CD1c-positive myeloid dendritic cell (primary cell): ENCODE results near the gene TAAR1.
"Not testable (repeated sequence)": the region's sequence is repeated elsewhere in the genome, so short reads cannot be mapped to it uniquely, and the experiment has no call there.

Source experiments
- DNase-seq: peaks from one replicate; pipeline ENCODE4 v3.0.0-alpha.2; 2016; ENCODE audit errors: extremely low spot score

The TAAR1 gene

DNA sequence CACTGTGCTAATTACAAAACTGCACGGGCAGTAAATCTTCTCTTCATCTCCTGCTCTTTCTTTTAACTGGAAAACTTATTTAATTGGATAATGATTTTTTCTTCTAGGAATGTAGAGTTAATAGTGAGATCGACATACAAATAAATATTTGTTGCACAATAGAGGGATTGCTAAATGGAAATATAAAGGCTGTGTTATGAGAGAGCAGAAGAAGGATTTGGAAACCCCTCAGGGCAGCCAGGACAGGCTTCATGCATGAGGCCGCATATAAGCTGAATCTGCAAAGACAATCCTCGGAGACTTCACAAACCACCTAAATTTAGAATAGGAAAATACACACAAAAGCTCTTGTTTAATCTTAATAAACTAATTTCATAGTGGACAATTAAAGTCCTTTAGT lies 2.9 kb upstream of the TAAR1 start:
- DNase-seq = no peak

GRCh38 chr6:132651062-132651461 lies 7.9 kb downstream of the TAAR1 start:
- DNase-seq = peak; percentile 71

DNA sequence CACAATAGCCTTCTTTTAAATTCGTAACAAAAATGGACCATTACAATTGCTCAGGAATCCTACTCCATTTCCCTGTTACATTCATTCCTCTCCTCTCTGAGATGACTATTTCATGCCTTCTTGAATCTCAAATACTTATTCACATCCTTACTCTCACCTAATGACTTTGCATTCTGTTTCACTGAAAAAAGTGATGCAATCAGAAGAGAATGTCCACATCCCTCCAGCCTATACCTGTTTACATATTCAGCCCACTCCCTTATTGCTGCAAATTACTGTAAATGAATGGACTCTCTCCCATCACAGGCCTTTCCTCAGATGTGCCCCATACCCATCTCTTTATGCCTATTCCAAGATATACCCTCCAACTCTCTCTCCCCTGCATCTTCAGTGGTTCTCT lies 8.6 kb downstream of the TAAR1 start:
- no peak for DNase-seq

GRCh38 chr6:132648828-132649227 lies 10.2 kb downstream of the TAAR1 start:
- DNase-seq = no peak

- DNase-seq = peak; percentile 10
Observed at GRCh38 chr6:132648356-132648755, 10.6 kb downstream of the TAAR1 start.

- DNase-seq = no peak
Observed at GRCh38 chr6:132643547-132643946, 15.4 kb downstream of the TAAR1 start.

GRCh38 chr6:132637135-132637534 lies 21.8 kb downstream of the TAAR1 start:
- DNase-seq = not testable (repeated sequence)

DNA sequence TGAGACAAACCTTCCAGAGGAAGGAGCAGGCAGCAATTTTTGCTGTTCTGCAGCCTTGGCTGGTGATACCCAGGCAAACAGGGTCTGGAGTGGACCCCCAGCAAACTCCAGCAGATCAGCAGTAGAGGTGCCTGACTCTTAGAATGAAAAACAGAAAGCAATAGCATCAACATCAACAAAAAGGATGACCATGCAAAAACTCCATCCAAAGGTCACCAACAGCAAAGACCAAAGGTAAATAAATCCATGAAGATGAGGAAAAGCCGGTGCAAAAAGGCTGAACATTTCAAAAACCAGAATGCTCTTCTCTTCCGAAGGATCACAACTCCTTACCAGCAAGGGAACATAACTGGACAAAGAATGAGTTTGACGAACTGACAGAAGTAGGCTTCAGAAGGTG lies 23.1 kb downstream of the TAAR1 start:
- not testable (repeated sequence) for DNase-seq

DNA sequence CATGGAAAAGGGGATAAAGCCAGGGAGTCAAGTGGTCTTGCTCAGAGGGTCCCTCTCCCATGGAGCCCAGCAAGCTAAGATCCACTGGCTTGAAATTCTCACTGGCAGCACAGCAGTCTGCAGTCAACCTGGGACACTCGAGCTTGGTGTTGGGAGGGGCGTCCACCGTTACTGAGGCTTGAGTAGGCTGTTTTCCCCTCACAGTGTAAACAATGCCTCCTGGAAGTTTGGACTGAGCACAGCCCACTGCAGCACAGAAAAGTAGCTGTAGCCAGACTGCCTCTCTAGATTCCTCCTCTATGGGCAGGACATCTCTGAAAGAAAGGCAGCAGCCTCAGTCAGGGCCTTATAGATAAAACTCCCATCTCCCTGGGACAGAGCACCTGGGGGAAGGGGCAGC lies 23.7 kb downstream of the TAAR1 start:
- not testable (repeated sequence) for DNase-seq

GRCh38 chr6:132634796-132635195 lies 24.2 kb downstream of the TAAR1 start:
- no peak for DNase-seq

DNA sequence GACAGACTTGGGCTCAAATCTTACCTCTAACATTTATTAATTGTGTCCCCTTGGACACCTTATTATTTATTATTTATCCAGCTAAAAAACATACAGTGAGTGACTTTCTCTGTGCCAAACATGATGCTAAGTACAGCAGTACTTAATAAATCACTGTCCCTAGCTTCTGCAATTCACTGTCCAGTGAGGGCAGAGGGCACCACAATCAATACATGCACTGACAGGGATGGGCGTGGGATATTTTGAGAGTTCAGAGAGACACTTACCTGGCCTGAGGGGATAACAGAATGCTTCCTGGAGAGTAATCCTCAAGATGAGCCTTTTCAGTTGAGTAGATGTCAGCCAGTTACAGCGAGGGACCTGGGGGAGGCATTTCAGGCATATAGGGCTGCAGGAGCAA lies 25.6 kb downstream of the TAAR1 start:
- no peak for DNase-seq

- no peak for DNase-seq
Observed at GRCh38 chr6:132624175-132624574, 34.8 kb downstream of the TAAR1 start, which contains the start of gene TAAR2. Gene TAAR2 (minus strand): TSS chr6:132624275. CDS start chr6:132624275, 0 bp downstream.

GRCh38 chr6:132623106-132623845 lies 35.7 kb downstream of the TAAR1 start:
- no peak for DNase-seq

- no peak for DNase-seq
Observed at GRCh38 chr6:132616677-132617076, 42.3 kb downstream of the TAAR1 start.

- DNase-seq = no peak
Observed at GRCh38 chr6:132614554-132614953, 44.4 kb downstream of the TAAR1 start.

DNA sequence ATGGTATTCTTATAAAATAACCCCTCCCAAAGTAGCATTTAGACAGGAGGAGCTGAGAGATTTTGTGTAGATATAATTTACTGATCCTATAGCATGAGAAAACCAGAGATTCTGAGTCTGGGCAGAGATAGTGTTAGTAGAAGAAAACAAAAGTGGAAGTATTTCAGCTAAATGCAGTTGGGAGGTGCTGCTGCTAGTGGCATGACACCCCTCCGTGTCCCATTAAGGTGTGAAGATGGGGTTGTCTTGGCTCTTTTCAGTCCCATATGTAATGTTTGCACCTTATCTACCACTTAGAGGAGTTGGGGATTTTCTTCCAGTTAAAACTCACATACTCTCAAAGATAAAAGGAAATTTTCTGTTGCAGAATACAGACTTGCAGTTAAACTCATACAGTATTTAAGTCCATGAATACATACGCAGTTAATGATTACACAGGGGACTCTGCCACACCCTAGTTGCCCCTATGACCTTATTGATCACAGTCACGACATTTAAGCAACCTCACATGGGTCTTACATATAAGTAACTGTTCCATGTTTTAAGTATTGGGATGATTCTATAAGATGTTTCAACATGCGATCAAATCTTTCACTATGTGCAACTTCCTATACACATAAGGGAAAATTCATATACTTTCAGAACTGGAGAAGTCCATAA lies 46.4 kb downstream of the TAAR1 start:
- DNase-seq = no peak

- no peak for DNase-seq
Observed at GRCh38 chr6:132611616-132612015, 47.4 kb downstream of the TAAR1 start.

GRCh38 chr6:132607544-132608233 lies 51.3 kb downstream of the TAAR1 start:
- no peak for DNase-seq

GRCh38 chr6:132604635-132605152 lies 54.3 kb downstream of the TAAR1 start:
- DNase-seq = no peak

- DNase-seq = not testable (repeated sequence)
Observed at GRCh38 chr6:132600900-132601299, 58.1 kb downstream of the TAAR1 start.

GRCh38 chr6:132598473-132598872 lies 60.5 kb downstream of the TAAR1 start:
- peak; percentile 10 for DNase-seq

DNA sequence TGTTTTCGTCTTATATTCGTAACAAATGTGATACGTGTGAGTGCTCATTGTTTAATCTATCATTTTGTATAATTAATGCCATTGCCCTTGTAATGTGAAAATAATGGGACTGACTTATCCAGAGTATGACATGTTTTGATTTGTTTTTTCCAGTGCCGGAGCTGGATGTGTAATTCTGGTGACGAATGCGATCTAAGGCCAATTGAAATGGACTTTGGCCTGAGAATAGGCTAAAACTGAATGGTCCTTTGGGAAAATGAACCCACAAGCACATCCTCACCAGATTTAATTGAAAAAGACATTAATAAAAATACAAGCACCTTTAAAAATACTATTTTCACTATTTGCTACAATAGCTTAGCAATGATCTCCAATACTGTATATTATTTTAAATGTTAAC lies 62.8 kb downstream of the TAAR1 start:
- DNase-seq = no peak
